ENCODE measurements around the gene SLC38A1. TPM values are rescaled to one million over a fixed set of nuclear protein-coding genes. Genes with fewer than 3 reads are reported as not detected.

Gene SLC38A1
- polyA plus RNA-seq, 2 of the 4 experiments (the other 2 are of a cell fraction): 62.7 to 231 TPM

GRCh38 chr12:46148327-46149078 is 120.3 kb downstream of the SLC38A1 start:
- no peak overlapping the region for H3K27ac ChIP-seq
- no peak for DNase-seq (ENCODE audit: low read depth in 1 of 2, low spot score in 1 of 2)
- ChIA-PET POLR2A (no interaction called here), CTCF (no interaction called here)
- FAIRE-seq: no peak
- TF ChIP-seq ATOH8 (CRISPR knock-in tag; IDR thresholded peaks at IDR 0.05; ENCODE audit: low read depth) (no peak), ZNF302 (CRISPR knock-in tag; IDR thresholded peaks at IDR 0.05) (no peak), MYC (IDR thresholded peaks at IDR 0.05; ENCODE audit: borderline replicate concordance, low read length) (no peak), HEYL (CRISPR knock-in tag; IDR thresholded peaks at IDR 0.05) (no peak), SREBF2 (IDR thresholded peaks at IDR 0.05) (no peak), BCL3 (IDR thresholded peaks at IDR 0.05) (no peak), GATA3 (IDR thresholded peaks at IDR 0.05; ENCODE audit: borderline replicate concordance) (no peak), HES2 (IDR thresholded peaks at IDR 0.05) (no peak), ELK1 (IDR thresholded peaks at IDR 0.05; ENCODE audit: low read depth, low read length) (no peak), TP53 (CRISPR knock-in tag; IDR thresholded peaks at IDR 0.05) (no peak), ZC3H11A (IDR thresholded peaks at IDR 0.05) (no peak), BHLHE40 (IDR thresholded peaks at IDR 0.05; ENCODE audit: low read depth, low read length) (no peak), NR3C1 (IDR thresholded peaks at IDR 0.05) (no peak), HDAC2 (IDR thresholded peaks at IDR 0.05) (no peak), CHD4 (IDR thresholded peaks at IDR 0.05; ENCODE audit: borderline replicate concordance) (no peak), MAX (IDR thresholded peaks at IDR 0.05) (no peak), NFE2L2 (conservative IDR thresholded peaks at IDR 0.05; ENCODE audit: low read length) (no peak)
- no peaks in the 10 kb centered on the region for H3K9me3 ChIP-seq
- 73% methylated on average over 5 of the region's 5 CpGs for WGBS (ENCODE audit: missing lambda C conversion rate)
- ATAC-seq: no peak
- H3K4me1 ChIP-seq: peaks cover 1% of the 10 kb centered on the region
- no peak overlapping the region for H3K4me3 ChIP-seq
- H3K4me2 ChIP-seq: no peak overlapping the region

GRCh38 chr12:46147144-46147543 is 121.7 kb downstream of the SLC38A1 start:
- no peak overlapping the region for H3K27ac ChIP-seq
- FAIRE-seq (no peak), ATAC-seq (no peak), DNase-seq (ENCODE audit: low read depth in 1 of 2, low spot score in 1 of 2) (no peak)
- WGBS (ENCODE audit: missing lambda C conversion rate): 54% methylated on average over 3 of the region's 3 CpGs
- H3K9me3 ChIP-seq: no peaks in the 10 kb centered on the region
- no peaks in the 10 kb centered on the region for H3K4me1 ChIP-seq
- H3K4me2 ChIP-seq: no peak overlapping the region
- ChIA-PET CTCF (interaction anchor here (1.7 kb wide), 1 partner anchor 22 kb away, joined by 6 read pairs; no protein-coding TSS in a partner anchor), POLR2A (no interaction called here)
- H3K4me3 ChIP-seq: no peak overlapping the region
- TF ChIP-seq PHF8 (IDR thresholded peaks at IDR 0.05; ENCODE audit: borderline replicate concordance, low read depth) (no peak), NPAS2 (CRISPR knock-in tag; IDR thresholded peaks at IDR 0.05; ENCODE audit: borderline replicate concordance) (no peak), JUN (IDR thresholded peaks at IDR 0.05) (no peak), E2F6 (IDR thresholded peaks at IDR 0.05; ENCODE audit: borderline replicate concordance, low read depth) (no peak), GATA3 (IDR thresholded peaks at IDR 0.05; ENCODE audit: borderline replicate concordance) (no peak), EHF (CRISPR knock-in tag; IDR thresholded peaks at IDR 0.05) (no peak), HOXA7 (CRISPR knock-in tag; IDR thresholded peaks at IDR 0.05) (no peak), ATOH8 (CRISPR knock-in tag; IDR thresholded peaks at IDR 0.05; ENCODE audit: low read depth) (no peak), USF2 (IDR thresholded peaks at IDR 0.05) (no peak), FOSB (CRISPR knock-in tag; IDR thresholded peaks at IDR 0.05) (no peak)
